ENCODE measurements around the gene RPL18A.
"Not testable (repeated sequence)": the region's sequence is repeated elsewhere in the genome, so short reads cannot be mapped to it uniquely, and the experiment has no call there.

The RPL18A gene

GRCh38 chr19:17866964-17867486, 7.3 kb downstream of the RPL18A start:
- DNase-seq = no peak

GRCh38 chr19:17868669-17869068, 9.0 kb downstream of the RPL18A start:
- no peak for DNase-seq

GRCh38 chr19:17869114-17869608, 9.5 kb downstream of the RPL18A start:
- no peak for DNase-seq

GRCh38 chr19:17871032-17871877, 11.5 kb downstream of the RPL18A start:
- no peak for DNase-seq

- DNase-seq = no peak
Measured at GRCh38 chr19:17871878-17872250, 12.2 kb downstream of the RPL18A start, which contains the start of gene SLC5A5. Gene SLC5A5 (plus strand): TSS chr19:17871945. CDS start chr19:17872320, 375 bp downstream.

- DNase-seq = no peak
Measured at GRCh38 chr19:17872251-17873001, 12.7 kb downstream of the RPL18A start.

- DNase-seq = peak; percentile 61
Measured at GRCh38 chr19:17873786-17874757, 14.4 kb downstream of the RPL18A start.

- DNase-seq = no peak
Measured at GRCh38 chr19:17874758-17875135, 15.0 kb downstream of the RPL18A start.

GRCh38 chr19:17877696-17878095, 18.0 kb downstream of the RPL18A start:
- DNase-seq = no peak

GRCh38 chr19:17879466-17879865, 19.8 kb downstream of the RPL18A start:
- no peak for DNase-seq

- no peak for DNase-seq
Measured at GRCh38 chr19:17881701-17882100, 22.0 kb downstream of the RPL18A start.

- DNase-seq = no peak
Measured at GRCh38 chr19:17883627-17884410, 24.1 kb downstream of the RPL18A start.

- no peak for DNase-seq
Measured at GRCh38 chr19:17886515-17886914, 26.8 kb downstream of the RPL18A start.

GRCh38 chr19:17887221-17887620, 27.5 kb downstream of the RPL18A start:
- DNase-seq = not testable (repeated sequence)

GRCh38 chr19:17888260-17888659, 28.6 kb downstream of the RPL18A start:
- DNase-seq = no peak

- DNase-seq = no peak
Measured at GRCh38 chr19:17889609-17890214, 30.0 kb downstream of the RPL18A start.

- no peak for DNase-seq
Measured at GRCh38 chr19:17893766-17894165, 34.1 kb downstream of the RPL18A start.

- DNase-seq = no peak
Measured at GRCh38 chr19:17902701-17903100, 43.0 kb downstream of the RPL18A start.

- DNase-seq = no peak
Measured at GRCh38 chr19:17908244-17908643, 48.5 kb downstream of the RPL18A start.

GRCh38 chr19:17909003-17909732, 49.5 kb downstream of the RPL18A start:
- DNase-seq = no peak

Measured in effector CD8-positive, alpha-beta T cell (primary cell).